GM18951 (cell line): ENCODE measurements around the gene RGS12.

ENCODE experiments used
- POLR2A ChIP-seq: IDR thresholded peaks from 4 replicates; pipeline ENCODE4 v1.6.1; 2011; ENCODE audit warnings: mild to moderate bottlenecking; ENCODE audit not compliant: insufficient read length, insufficient read depth; ENCODE audit errors: extremely low read depth
- in situ Hi-C: fragments of 300-500 bp; cut with MboI; formaldehyde crosslinking; loops from one replicate; pipeline ENCODE4 v1.12.0; 2022; ENCODE audit warnings: low sequenced_read_pairs, mixed read lengths, inconsistent platforms; ENCODE audit not compliant: unreplicated experiment

The RGS12 gene

GRCh38 chr4:3292571-3293400, at the start of gene RGS12:
RGS12 (plus strand) TSS chr4:3293021; CDS start chr4:3316171, 23,150 bp downstream.
- peak; percentile 53 for TF ChIP-seq POLR2A
- in situ Hi-C loops = no loop called here

GRCh38 chr4:3243136-3243780, 49.6 kb upstream of the RGS12 start:
- TF ChIP-seq POLR2A = no peak
- in situ Hi-C loops = no loop called here

GRCh38 chr4:3244002-3244401, 48.8 kb upstream of the RGS12 start:
- TF ChIP-seq POLR2A = no peak
- in situ Hi-C loops = no loop called here

GRCh38 chr4:3244747-3245146, 48.1 kb upstream of the RGS12 start:
- in situ Hi-C loops = no loop called here
- TF ChIP-seq POLR2A = no peak

- in situ Hi-C loops = no loop called here
- no peak for TF ChIP-seq POLR2A
Observed at GRCh38 chr4:3245676-3246075, 47.1 kb upstream of the RGS12 start.

GRCh38 chr4:3246458-3247398, 46.1 kb upstream of the RGS12 start:
- TF ChIP-seq POLR2A = no peak
- in situ Hi-C loops = no loop called here

GRCh38 chr4:3247399-3248177, 45.2 kb upstream of the RGS12 start:
- TF ChIP-seq POLR2A = no peak
- in situ Hi-C loops = no loop called here

- TF ChIP-seq POLR2A = no peak
- in situ Hi-C loops = no loop called here
Observed at GRCh38 chr4:3248178-3248480, 44.7 kb upstream of the RGS12 start.

- in situ Hi-C loops = no loop called here
- no peak for TF ChIP-seq POLR2A
Observed at GRCh38 chr4:3248811-3249661, 43.8 kb upstream of the RGS12 start, which contains the start of gene MSANTD1. MSANTD1 (plus strand) TSS chr4:3249159; CDS start chr4:3249223, 64 bp downstream.

- in situ Hi-C loops = no loop called here
- TF ChIP-seq POLR2A = no peak
Observed at GRCh38 chr4:3249711-3250437, 42.9 kb upstream of the RGS12 start.

- in situ Hi-C loops = no loop called here
- TF ChIP-seq POLR2A = no peak
Observed at GRCh38 chr4:3250438-3250955, 42.3 kb upstream of the RGS12 start.
